Neural progenitor cell (in vitro differentiated cells): ENCODE measurements around the gene GPAM. TPM values are rescaled to one million over a fixed set of nuclear protein-coding genes. Genes with fewer than 3 reads are reported as not detected.

Experiments
- DNase-seq: peaks from one replicate; pipeline ENCODE4 v3.0.0-alpha.2; 2016; ENCODE audit warnings: low spot score
- H2AFZ ChIP-seq: fragments of 200-600 bp; sonication (generic); replicated peaks from 2 replicates; pipeline ENCODE4 v1.6.1; 2016; ENCODE audit warnings: antibody characterized with exemption
- H3F3A ChIP-seq: fragments of 200-600 bp; sonication (generic); 2 replicates; pipeline ENCODE4 v1.6.1; 2016; ENCODE audit warnings: antibody characterized with exemption, low read depth
- H3K27ac ChIP-seq: fragments of 200-600 bp; sonication (generic); 2 replicates; pipeline ENCODE4 v1.5.1; 2016; ENCODE audit warnings: mild to moderate bottlenecking
- H3K27me3 ChIP-seq: fragments of 200-600 bp; sonication (generic); 2 replicates; pipeline ENCODE4 v1.6.1; 2016; ENCODE audit warnings: mild to moderate bottlenecking, moderate library complexity
- H3K36me3 ChIP-seq: fragments of 200-600 bp; sonication (generic); 2 replicates; pipeline ENCODE4 v1.5.1; 2016
- H3K4me1 ChIP-seq: fragments of 200-600 bp; sonication (generic); 2 replicates; pipeline ENCODE4 v1.6.1; 2016; ENCODE audit warnings: mixed run types
- H3K4me2 ChIP-seq: fragments of 200-600 bp; sonication (generic); 2 replicates; pipeline ENCODE4 v1.6.1; 2016
- H3K4me3 ChIP-seq: fragments of 200-600 bp; sonication (generic); 2 replicates; pipeline ENCODE4 v1.5.1; 2016
- H3K79me2 ChIP-seq: fragments of 200-600 bp; sonication (generic); 2 replicates; pipeline ENCODE4 v1.6.1; 2016; ENCODE audit warnings: low read depth
- H3K9ac ChIP-seq: fragments of 200-600 bp; sonication (generic); 2 replicates; pipeline ENCODE4 v1.6.1; 2016
- H3K9me3 ChIP-seq: fragments of 200-600 bp; sonication (generic); 2 replicates; pipeline ENCODE4 v1.5.1; 2016; ENCODE audit warnings: low read depth
- H4K20me1 ChIP-seq: fragments of 200-600 bp; sonication (generic); 2 replicates; pipeline ENCODE4 v1.6.1; 2016; ENCODE audit warnings: low read depth
- H3K27ac Mint-ChIP-seq: 3 replicates; pipeline ENCODE4 v1.8.0; 2021; ENCODE audit warnings: mixed read lengths
- H3K27me3 Mint-ChIP-seq: 2 replicates; pipeline ENCODE4 v1.8.0; 2022; ENCODE audit warnings: low read depth, mild to moderate bottlenecking, inconsistent platforms, moderate library complexity, mixed read lengths; ENCODE audit not compliant: insufficient read depth
- H3K36me3 Mint-ChIP-seq: 3 replicates; pipeline ENCODE4 v1.8.0; 2021; ENCODE audit warnings: mixed read lengths
- H3K4me1 Mint-ChIP-seq: 3 replicates; pipeline ENCODE4 v1.8.0; 2021; ENCODE audit warnings: mixed read lengths
- H3K4me3 Mint-ChIP-seq: 3 replicates; pipeline ENCODE4 v1.8.0; 2021; ENCODE audit warnings: mild to moderate bottlenecking, moderate library complexity, mixed read lengths
- H3K9me3 Mint-ChIP-seq: 3 replicates; pipeline ENCODE4 v1.8.0; 2020; ENCODE audit warnings: mixed read lengths
- EZH2 ChIP-seq: fragments of 200-600 bp; sonication (generic); IDR thresholded peaks from 2 replicates; pipeline ENCODE4 v1.6.1; 2017; ENCODE audit warnings: antibody characterized with exemption, mild to moderate bottlenecking, moderate library complexity
- EZH2phosphoT487 ChIP-seq: fragments of 200-600 bp; sonication (generic); IDR thresholded peaks from 2 replicates; pipeline ENCODE4 v1.6.1; 2017; ENCODE audit warnings: antibody characterized with exemption
- total RNA-seq: library from RNA; depleted of rRNA; stranded (reverse); fragments of >200 nt; gene quantifications from 2 replicates; pipeline ENCODE4 v1.2.3, GENCODE V29; 2015; ENCODE audit warnings: low replicate concordance
- TF ChIP-seq, protein P1 (sequence below): fragments of 200-600 bp; sonication (generic); IDR thresholded peaks from 2 replicates; pipeline ENCODE4 v1.5.1; 2017; ENCODE audit warnings: antibody characterized with exemption, mild to moderate bottlenecking

The GPAM gene
- total RNA-seq, 1 donor from 2014 or later: 18.9 TPM

DNA sequence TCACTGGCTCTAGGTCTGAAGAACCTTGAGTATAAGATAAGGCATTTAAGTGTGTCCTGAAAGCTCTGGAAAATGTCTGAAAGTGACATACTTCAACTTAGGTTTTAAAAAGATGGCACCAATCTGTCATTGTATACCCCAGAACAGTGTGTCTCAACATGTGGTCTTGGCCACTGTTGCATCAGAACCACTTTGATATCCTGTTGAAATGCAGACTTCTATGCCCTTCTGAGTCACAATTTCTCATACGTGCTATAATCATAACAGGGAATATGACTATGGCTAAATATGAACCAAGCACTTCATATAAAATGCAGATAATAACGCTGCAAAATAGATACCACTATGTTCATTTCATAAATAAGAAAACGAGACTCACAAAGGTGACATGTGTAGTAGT lies 38.0 kb upstream of the GPAM start:
- H3K27ac Mint-ChIP-seq: no peak overlapping the region
- no peak for DNase-seq
- Histone ChIP-seq H3K79me2 (no peaks in the 10 kb centered on the region), H3K9me3 (no peaks in the 10 kb centered on the region), H3K4me2 (no peak overlapping the region), H3K4me1 (no peaks in the 10 kb centered on the region), H3K36me3 (no peaks in the 10 kb centered on the region), H3K4me3 (no peak overlapping the region), H3K27ac (no peak overlapping the region), H3K27me3 (no peaks in the 10 kb centered on the region), H3K9ac (no peak overlapping the region), H4K20me1 (no peaks in the 10 kb centered on the region), H2AFZ (no peak overlapping the region), H3F3A (no peaks in the 10 kb centered on the region)
- no peaks in the 10 kb centered on the region for H3K4me1 Mint-ChIP-seq
- H3K36me3 Mint-ChIP-seq: no peaks in the 10 kb centered on the region
- TF ChIP-seq, protein P1, sequence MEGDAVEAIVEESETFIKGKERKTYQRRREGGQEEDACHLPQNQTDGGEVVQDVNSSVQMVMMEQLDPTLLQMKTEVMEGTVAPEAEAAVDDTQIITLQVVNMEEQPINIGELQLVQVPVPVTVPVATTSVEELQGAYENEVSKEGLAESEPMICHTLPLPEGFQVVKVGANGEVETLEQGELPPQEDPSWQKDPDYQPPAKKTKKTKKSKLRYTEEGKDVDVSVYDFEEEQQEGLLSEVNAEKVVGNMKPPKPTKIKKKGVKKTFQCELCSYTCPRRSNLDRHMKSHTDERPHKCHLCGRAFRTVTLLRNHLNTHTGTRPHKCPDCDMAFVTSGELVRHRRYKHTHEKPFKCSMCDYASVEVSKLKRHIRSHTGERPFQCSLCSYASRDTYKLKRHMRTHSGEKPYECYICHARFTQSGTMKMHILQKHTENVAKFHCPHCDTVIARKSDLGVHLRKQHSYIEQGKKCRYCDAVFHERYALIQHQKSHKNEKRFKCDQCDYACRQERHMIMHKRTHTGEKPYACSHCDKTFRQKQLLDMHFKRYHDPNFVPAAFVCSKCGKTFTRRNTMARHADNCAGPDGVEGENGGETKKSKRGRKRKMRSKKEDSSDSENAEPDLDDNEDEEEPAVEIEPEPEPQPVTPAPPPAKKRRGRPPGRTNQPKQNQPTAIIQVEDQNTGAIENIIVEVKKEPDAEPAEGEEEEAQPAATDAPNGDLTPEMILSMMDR: no peak
- TF ChIP-seq EZH2phosphoT487 (no peak), EZH2 (no peak)
- H3K9me3 Mint-ChIP-seq: peaks cover 4% of the 10 kb centered on the region
- H3K4me3 Mint-ChIP-seq: no peak overlapping the region
- H3K27me3 Mint-ChIP-seq: no peaks in the 10 kb centered on the region

DNA sequence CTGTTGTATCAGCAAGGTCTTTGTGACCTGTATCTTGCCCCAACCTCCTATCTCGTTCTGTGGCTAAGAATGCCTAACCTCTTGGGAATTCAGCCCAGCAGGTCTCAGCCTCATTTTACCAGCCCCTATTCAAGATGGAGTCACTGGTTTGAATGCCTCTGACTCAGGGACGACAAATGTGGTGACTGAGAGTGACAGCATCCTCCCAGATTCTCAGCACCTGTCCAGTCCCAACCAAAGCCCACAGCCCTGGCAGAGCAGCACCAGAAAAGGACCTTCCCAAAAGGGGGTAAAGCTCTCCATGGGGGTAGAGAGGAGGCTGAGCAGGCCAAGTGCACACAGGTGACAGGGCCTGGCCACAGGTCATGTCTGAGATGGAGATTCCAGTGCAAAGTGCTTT lies 35.4 kb upstream of the GPAM start:
- Mint-ChIP-seq H3K27ac (no peak overlapping the region), H3K9me3 (peaks cover 4% of the 10 kb centered on the region), H3K4me1 (peaks cover 13% of the 10 kb centered on the region), H3K27me3 (peaks cover 3% of the 10 kb centered on the region), H3K4me3 (no peak overlapping the region), H3K36me3 (no peaks in the 10 kb centered on the region)
- no peak for DNase-seq
- Histone ChIP-seq H4K20me1 (no peaks in the 10 kb centered on the region), H2AFZ (no peak overlapping the region), H3K27me3 (no peaks in the 10 kb centered on the region), H3K9ac (no peak overlapping the region), H3K4me1 (peaks cover 7% of the 10 kb centered on the region), H3K79me2 (no peaks in the 10 kb centered on the region), H3K36me3 (no peaks in the 10 kb centered on the region), H3K4me3 (no peak overlapping the region), H3K4me2 (no peak overlapping the region), H3K27ac (no peak overlapping the region), H3K9me3 (no peaks in the 10 kb centered on the region), H3F3A (no peaks in the 10 kb centered on the region)
- TF ChIP-seq EZH2: no peak
- no peak for TF ChIP-seq EZH2phosphoT487
- TF ChIP-seq, protein P1: no peak

DNA sequence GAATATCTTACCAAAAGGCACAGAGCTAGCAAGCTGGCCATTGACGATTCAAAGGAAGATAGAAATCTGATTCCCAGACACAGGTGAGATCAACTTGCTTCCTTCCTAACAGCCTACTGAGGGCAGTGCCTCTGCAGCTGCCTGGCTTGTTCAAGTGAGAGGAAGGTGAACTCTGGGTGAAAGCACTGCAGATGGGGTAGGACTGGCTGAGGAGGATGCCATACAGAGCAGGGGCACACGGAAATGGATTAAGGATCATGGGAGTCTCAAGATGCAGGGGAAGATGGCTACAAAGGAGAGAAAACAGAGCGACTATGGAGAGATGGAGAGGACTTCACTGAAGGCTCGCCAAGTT lies 34.4 kb upstream of the GPAM start:
- Histone ChIP-seq H3K9ac (no peak overlapping the region), H3K27me3 (no peaks in the 10 kb centered on the region)
- peaks cover 3% of the 10 kb centered on the region for H3K27me3 Mint-ChIP-seq

More for the DNA sequence above, 34.4 kb upstream of the GPAM start:
- no peak overlapping the region for H3K27ac ChIP-seq
- peaks cover 14% of the 10 kb centered on the region for H3K4me1 ChIP-seq
- H3K9me3 ChIP-seq: no peaks in the 10 kb centered on the region
- no peak overlapping the region for H3K27ac Mint-ChIP-seq
- H3K4me3 Mint-ChIP-seq: no peak overlapping the region
- DNase-seq: no peak
- H3F3A ChIP-seq: peaks cover 2% of the 10 kb centered on the region
- TF ChIP-seq EZH2phosphoT487 (no peak), EZH2 (no peak)
- TF ChIP-seq, protein P1: no peak
- H3K4me3 ChIP-seq: no peak overlapping the region
- no peaks in the 10 kb centered on the region for H3K79me2 ChIP-seq
- H3K9me3 Mint-ChIP-seq: peaks cover 4% of the 10 kb centered on the region
- H4K20me1 ChIP-seq: no peaks in the 10 kb centered on the region
- H3K36me3 ChIP-seq: no peaks in the 10 kb centered on the region
- no peaks in the 10 kb centered on the region for H3K36me3 Mint-ChIP-seq
- no peak overlapping the region for H2AFZ ChIP-seq
- peaks cover 18% of the 10 kb centered on the region for H3K4me1 Mint-ChIP-seq
- no peak overlapping the region for H3K4me2 ChIP-seq
